ENCODE data around the gene IFNLR1. TPM values are rescaled to one million over a fixed set of nuclear protein-coding genes. Genes with fewer than 3 reads are reported as not detected.

The IFNLR1 gene
- total RNA-seq, 1 experiment from 2014 or later: 1.3 TPM

- no peak for DNase-seq (ENCODE audit: low read depth)
Observed at GRCh38 chr1:24177161-24177560, 9.9 kb downstream of the IFNLR1 start.

GRCh38 chr1:24175033-24175755, 11.9 kb downstream of the IFNLR1 start:
- no peak for DNase-seq (ENCODE audit: low read depth)

GRCh38 chr1:24173638-24174575, 13.2 kb downstream of the IFNLR1 start:
- DNase-seq (ENCODE audit: low read depth): no peak

GRCh38 chr1:24172598-24172997, 14.5 kb downstream of the IFNLR1 start:
- no peak for DNase-seq (ENCODE audit: low read depth)

- DNase-seq (ENCODE audit: low read depth): no peak
Observed at GRCh38 chr1:24169286-24169685, 17.8 kb downstream of the IFNLR1 start.

- DNase-seq (ENCODE audit: low read depth): no peak
Observed at GRCh38 chr1:24168245-24168644, 18.8 kb downstream of the IFNLR1 start.

- DNase-seq (ENCODE audit: low read depth): no peak
Observed at GRCh38 chr1:24167008-24167407, 20.1 kb downstream of the IFNLR1 start.

- DNase-seq (ENCODE audit: low read depth): no peak
Observed at GRCh38 chr1:24165500-24165899, 21.6 kb downstream of the IFNLR1 start.

GRCh38 chr1:24164004-24164403, 23.1 kb downstream of the IFNLR1 start:
- DNase-seq (ENCODE audit: low read depth): no peak

- DNase-seq (ENCODE audit: low read depth): no peak
Observed at GRCh38 chr1:24162201-24162600, 24.9 kb downstream of the IFNLR1 start.

GRCh38 chr1:24161270-24161669, 25.8 kb downstream of the IFNLR1 start:
- no peak for DNase-seq (ENCODE audit: low read depth)

GRCh38 chr1:24159366-24159765, 27.7 kb downstream of the IFNLR1 start:
- DNase-seq (ENCODE audit: low read depth): no peak

GRCh38 chr1:24157918-24158481, 29.1 kb downstream of the IFNLR1 start:
- peak; percentile 27 for DNase-seq (ENCODE audit: low read depth)

- no peak for DNase-seq (ENCODE audit: low read depth)
Observed at GRCh38 chr1:24156542-24157260, 30.4 kb downstream of the IFNLR1 start.

- DNase-seq (ENCODE audit: low read depth): peak; percentile 63
Observed at GRCh38 chr1:24155011-24155782, 31.9 kb downstream of the IFNLR1 start.

- DNase-seq (ENCODE audit: low read depth): no peak
Observed at GRCh38 chr1:24154215-24154614, 32.9 kb downstream of the IFNLR1 start.

GRCh38 chr1:24152631-24153494, 34.2 kb downstream of the IFNLR1 start:
- DNase-seq (ENCODE audit: low read depth): no peak

GRCh38 chr1:24151175-24151533, 35.9 kb downstream of the IFNLR1 start:
- no peak for DNase-seq (ENCODE audit: low read depth)

GRCh38 chr1:24150234-24151174, 36.6 kb downstream of the IFNLR1 start:
- peak; percentile 92 for DNase-seq (ENCODE audit: low read depth)
